ENCODE data around the gene RALGDS.

Gene RALGDS

GRCh38 chr9:133048595-133048994 lies 72.4 kb downstream of the RALGDS start:
- DNase-seq, result peak in 1 of 2 experiments; percentile 15
